GM21528 (cell line): ENCODE data around the gene SUPT3H.
"Not testable (repeated sequence)": the region's sequence is repeated elsewhere in the genome, so short reads cannot be mapped to it uniquely, and the experiment has no call there.

Experiments
- ATAC-seq: cut with Tn5 transposase; IDR thresholded peaks from one replicate; pipeline ENCODE4 v1.9.1; 2021; ENCODE audit warnings: mild to moderate bottlenecking, moderate library complexity; ENCODE audit not compliant: unreplicated experiment, low FRiP score

SUPT3H gene

GRCh38 chr6:45075246-45075645 is 302.5 kb downstream of the SUPT3H start:
- ATAC-seq = no peak

GRCh38 chr6:45074439-45074838 is 303.3 kb downstream of the SUPT3H start:
- ATAC-seq = no peak

GRCh38 chr6:45073771-45074170 is 304.0 kb downstream of the SUPT3H start:
- ATAC-seq = no peak

GRCh38 chr6:45072673-45073072 is 305.1 kb downstream of the SUPT3H start:
- ATAC-seq = no peak

- ATAC-seq = no peak
Measured at GRCh38 chr6:45072016-45072415, 305.7 kb downstream of the SUPT3H start.

- ATAC-seq = no peak
Measured at GRCh38 chr6:45069091-45069490, 308.6 kb downstream of the SUPT3H start.

- ATAC-seq = not testable (repeated sequence)
Measured at GRCh38 chr6:45067446-45067845, 310.3 kb downstream of the SUPT3H start.

GRCh38 chr6:45062659-45063058 is 315.1 kb downstream of the SUPT3H start:
- not testable (repeated sequence) for ATAC-seq

GRCh38 chr6:45057711-45058110 is 320.0 kb downstream of the SUPT3H start:
- ATAC-seq = no peak

- no peak for ATAC-seq
Measured at GRCh38 chr6:45054610-45055009, 323.1 kb downstream of the SUPT3H start.

- no peak for ATAC-seq
Measured at GRCh38 chr6:45052325-45052724, 325.4 kb downstream of the SUPT3H start.

- no peak for ATAC-seq
Measured at GRCh38 chr6:45049188-45049843, 328.4 kb downstream of the SUPT3H start.

- ATAC-seq = no peak
Measured at GRCh38 chr6:45047573-45047972, 330.2 kb downstream of the SUPT3H start.

- no peak for ATAC-seq
Measured at GRCh38 chr6:45045253-45045601, 332.5 kb downstream of the SUPT3H start.

GRCh38 chr6:45044510-45045252 is 333.1 kb downstream of the SUPT3H start:
- ATAC-seq = no peak

- ATAC-seq = no peak
Measured at GRCh38 chr6:45044086-45044485, 333.6 kb downstream of the SUPT3H start.

- not testable (repeated sequence) for ATAC-seq
Measured at GRCh38 chr6:45042673-45043072, 335.1 kb downstream of the SUPT3H start.

- ATAC-seq = no peak
Measured at GRCh38 chr6:45038226-45038625, 339.5 kb downstream of the SUPT3H start.

GRCh38 chr6:45036103-45036502 is 341.6 kb downstream of the SUPT3H start:
- no peak for ATAC-seq

GRCh38 chr6:45032426-45032825 is 345.3 kb downstream of the SUPT3H start:
- ATAC-seq = no peak

- ATAC-seq = no peak
Measured at GRCh38 chr6:45031601-45032000, 346.1 kb downstream of the SUPT3H start.

- no peak for ATAC-seq
Measured at GRCh38 chr6:45027126-45027525, 350.6 kb downstream of the SUPT3H start.
